Central memory CD4-positive, alpha-beta T cell (primary cell): Measurements from ENCODE around the gene ZNRF1.

Source experiments
- DNase-seq: peaks from one replicate; pipeline ENCODE4 v3.0.0; 2022

The ZNRF1 gene

DNA sequence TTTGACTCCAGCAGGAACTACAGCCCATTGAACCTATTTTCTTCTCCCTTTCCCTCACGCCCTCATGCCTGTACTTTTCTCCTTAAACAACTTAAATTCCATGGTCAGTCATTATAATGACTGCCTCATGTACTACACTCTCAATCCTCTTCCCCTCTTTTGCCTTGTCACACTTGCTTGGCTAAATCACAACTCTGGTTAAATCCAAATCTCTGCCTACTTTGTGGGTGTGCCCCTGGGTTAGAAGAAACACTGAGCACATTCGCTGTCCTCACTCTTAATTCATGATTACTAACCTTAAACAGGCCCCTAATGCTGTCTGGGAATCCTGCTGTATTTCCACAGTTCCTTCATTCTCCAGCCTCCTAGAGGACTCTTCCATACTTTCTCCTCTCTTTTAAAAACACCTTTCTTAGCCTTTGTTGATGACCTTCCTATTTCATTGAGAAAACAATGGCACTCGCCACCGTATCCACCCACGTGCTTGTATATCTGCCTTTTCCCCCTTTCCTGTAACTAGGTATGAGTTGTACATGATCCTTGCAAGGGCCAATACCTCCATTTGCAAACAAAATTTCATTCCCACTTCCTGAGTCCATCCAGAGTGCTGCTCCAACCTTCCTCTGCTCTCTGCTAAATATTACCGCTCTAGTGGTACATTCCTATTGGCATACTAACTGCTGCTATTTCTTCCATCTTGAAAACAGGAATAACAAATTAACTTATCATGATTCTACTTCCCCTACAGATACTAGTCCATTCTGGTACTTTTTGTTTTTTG, 28.9 kb downstream of the ZNRF1 start:
- DNase-seq, result no peak

DNA sequence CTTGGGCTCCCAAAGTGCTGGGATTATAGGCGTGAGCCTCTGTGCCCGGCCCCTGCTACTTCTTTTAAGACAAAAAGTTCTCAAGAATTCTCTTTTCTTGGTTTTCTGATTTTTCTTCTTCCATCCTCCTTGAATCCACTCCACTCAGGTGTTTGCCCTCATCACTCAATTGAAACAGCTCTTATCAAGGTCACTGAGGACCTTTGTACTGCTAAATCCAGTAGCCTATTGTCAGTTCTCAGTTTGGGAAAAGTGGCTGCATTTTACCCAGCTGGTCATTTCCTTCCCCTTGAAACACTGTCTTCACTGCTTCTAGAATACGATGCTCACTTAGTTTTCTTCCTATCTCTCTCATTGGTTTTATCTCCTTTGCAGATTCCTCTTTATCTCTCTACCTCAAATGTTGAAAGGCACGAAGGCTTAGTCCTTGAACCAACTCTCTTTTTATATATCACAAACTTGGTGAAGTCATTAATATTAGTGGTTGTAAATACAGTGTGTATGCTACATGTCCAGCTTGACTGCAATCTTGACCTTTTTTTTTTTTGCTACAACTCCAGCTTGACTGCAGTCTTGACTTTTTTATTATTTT, 29.8 kb downstream of the ZNRF1 start:
- DNase-seq, result no peak

DNA sequence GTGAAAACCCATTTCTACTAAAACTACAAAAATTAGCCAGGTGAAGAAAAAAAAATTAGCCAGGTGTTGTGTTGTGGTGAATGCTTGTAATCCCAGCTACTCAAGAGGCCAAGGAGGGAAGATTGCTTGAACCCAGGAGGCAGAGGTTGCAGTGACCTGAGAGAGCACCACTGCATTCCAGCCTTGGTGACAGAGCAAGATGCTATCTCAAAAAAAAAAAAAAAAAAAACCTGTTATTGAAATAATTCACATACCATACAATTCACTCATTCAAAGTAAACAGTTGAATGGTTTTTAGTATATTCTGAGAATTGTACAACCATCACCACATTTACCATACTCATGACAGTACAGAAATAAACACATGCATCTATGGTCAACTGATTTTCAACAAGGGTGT, 31.0 kb downstream of the ZNRF1 start:
- DNase-seq, result no peak

DNA sequence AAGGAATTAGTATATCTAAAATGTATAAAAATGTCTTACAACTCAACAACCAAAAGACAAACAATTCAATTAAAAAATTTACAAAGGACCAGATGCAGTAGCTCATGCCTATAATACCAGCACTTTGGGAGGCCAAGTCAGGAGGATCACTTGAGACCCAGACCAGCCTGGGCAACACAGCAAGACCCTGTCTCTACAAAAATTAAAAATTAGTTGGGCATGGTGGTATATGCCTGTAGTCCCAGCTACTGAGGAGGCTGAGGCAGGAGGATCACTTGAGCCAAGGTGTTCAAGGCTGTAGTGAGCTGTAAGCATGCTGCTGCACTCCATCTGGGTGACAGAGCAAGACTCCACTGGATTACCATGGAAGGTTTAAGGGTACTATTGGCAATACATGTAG, 33.8 kb downstream of the ZNRF1 start:
- no peak for DNase-seq

DNA sequence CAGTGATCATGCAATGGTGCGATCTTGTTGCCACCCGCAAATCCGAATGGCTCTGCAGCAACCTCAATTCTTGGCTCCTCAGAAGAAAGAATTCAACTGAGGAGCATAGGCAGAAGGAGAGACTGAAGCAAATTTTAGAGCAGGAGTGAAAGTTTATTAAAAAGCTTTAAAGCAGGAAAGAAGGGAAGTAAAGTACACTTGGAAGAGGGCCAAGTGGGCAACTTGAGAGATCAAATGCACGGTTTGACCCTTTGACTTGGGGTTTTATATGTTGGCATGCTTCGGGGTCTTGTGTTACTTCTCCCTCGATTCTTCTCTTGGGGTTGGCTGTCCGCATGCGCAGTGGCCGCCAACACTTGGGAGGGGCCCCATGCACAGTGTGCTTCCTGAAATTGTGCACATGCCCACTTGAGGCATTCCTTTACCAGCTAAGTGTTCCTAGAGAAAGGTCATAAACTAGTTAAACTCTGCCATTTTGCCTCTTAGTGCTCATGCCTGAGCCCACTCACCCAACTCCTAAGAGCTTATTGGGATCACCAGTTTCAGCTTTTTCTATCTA, 36.7 kb downstream of the ZNRF1 start:
- no peak for DNase-seq

DNA sequence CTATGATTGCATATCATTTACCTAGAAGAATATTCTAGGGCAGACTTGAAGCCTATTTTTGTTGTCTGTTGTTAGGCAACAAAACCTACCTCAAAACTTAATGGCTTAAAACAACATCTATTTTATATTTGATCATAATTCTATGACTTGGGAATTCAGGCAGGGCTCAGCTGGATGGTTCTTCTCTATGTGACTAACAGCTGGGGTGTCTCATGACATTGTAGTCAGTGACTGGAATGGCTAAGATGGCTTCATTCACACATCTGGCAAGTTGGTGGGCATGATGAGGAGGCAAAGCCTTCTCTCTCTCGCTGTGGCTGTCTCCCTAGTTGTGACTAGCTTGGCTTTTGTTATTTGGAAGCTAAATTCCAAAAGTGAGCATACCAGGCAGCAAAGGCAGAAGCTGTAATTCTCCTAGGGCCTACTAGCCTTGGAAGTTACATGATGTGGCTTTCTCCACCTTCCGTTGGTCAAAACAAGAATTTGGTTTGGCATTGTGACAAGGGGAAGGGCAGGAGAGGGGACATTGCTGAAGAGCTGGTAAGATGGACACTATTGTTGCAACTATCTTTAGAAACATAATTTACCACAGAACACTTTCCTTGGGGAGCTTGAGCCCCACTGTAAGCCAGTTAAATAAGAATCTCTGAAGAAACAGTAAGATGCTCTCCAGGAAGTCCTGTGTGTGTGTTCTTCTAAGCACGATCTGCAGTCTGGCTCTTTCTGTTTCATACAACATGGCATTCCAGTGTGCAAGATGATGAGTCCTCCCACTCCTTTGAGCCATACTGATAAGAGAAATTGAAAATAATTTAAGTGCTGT, 39.4 kb downstream of the ZNRF1 start:
- no peak for DNase-seq

DNA sequence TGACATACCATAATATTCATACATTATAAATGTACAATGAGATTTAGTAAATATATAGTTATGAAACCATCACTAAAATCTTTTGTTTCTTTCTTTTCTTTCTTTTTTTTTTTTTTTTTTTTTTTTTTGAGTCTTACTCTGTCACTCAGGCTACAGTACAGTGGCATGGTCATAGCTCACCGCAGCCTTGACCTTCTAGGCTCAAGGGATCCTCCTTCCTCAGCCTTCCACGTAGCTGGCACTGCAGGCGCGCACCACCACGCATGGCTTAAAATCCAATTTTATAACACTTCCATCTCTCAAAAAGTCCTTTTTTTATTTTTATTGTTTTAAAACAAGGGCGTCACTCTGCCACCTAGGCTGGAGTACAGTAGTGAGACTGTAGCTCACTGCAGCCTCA, 41.1 kb downstream of the ZNRF1 start:
- no peak for DNase-seq

DNA sequence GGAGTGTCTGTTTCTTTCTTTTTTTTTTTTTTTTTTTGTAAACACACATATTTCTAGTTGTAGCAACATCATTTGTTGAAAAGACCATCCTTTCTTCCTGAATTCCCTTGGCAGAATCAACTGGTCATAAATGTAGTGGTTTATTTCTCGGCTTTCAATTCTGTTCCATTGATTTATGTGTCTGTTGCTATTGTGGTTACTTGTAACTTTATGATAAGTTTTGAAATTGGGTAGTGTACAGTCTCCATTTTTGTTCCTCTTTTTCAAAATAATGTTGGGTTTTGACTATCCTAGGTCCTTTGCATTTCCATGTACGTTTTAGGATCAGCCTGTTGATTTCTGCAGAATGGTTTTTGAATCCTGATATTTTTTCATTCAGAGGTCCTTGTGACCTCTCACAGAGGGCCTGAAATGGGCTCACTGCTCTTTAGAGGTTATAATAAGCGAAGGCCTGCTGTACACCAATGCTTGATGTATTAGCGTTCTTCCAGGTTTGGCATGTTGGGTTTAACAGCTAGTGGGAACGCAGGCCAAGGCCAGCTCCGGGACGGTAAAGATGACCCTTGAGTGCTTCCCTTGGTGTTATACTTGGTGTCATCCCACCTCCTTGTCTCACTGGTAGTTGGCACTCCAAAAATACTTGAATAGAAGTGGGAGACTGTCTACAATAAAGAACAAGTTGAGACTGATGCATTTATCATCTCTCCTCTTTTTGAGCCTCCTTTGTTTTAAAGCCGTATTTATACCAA, 43.8 kb downstream of the ZNRF1 start:
- DNase-seq, result no peak

DNA sequence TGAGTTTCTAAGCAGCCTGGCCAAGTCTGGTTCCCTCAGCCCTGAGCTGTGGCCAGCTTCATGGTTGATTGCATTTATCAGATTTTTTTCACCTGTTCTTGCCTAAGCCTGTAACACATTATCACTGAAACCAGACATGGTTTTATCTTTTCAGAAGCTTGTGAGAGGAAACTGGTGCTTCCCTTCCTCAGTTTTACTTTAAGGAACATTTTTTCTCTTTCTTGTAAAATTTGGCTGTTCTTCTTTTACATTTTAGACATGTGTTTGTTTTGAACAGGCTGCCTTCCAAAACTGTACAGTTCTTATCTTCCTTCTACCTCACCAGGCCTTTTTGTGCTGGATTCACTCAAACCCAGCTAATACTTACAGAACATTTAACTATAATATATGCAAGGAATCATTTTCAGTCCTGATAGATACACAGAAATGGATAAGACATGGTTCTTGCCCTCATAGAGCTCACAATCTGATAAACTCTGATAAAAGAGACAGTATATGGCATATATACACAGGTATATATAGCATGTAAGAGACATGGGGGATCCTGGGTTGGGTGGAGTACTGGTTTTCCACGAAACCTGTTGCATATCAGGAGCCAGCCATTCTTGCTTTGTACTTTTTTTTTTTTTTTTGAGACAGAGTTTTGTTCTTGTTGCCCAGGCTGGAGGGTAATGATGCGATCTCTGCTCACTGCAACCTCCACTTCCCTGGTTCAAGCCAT, 44.5 kb downstream of the ZNRF1 start:
- DNase-seq, result no peak

DNA sequence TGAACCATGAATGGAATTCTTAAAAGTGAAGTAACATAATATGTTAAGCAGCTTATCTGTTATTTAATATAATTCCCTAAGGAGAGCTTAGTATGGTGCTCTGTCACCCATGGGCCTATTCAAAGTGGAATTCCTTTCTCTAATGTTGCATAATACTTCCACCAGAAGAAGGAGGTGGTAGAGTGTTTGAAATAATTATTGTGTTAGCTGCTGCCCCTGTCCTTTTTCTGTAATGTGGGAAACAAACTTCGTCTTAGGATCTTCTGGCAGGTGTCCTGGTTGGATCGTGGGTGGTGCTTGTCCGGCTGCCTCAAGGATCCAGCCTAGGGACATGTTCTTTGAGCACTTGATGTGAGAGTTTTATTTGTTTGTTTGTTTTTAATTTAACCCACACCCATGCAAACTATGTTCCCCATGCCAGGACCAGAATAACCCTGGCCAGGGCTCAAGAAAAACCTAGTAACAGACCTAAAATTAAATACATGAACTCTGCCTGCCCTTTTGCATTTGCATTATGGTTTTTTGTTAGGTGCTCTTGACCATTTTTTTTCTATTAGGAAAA, 46.1 kb downstream of the ZNRF1 start:
- DNase-seq, result no peak

DNA sequence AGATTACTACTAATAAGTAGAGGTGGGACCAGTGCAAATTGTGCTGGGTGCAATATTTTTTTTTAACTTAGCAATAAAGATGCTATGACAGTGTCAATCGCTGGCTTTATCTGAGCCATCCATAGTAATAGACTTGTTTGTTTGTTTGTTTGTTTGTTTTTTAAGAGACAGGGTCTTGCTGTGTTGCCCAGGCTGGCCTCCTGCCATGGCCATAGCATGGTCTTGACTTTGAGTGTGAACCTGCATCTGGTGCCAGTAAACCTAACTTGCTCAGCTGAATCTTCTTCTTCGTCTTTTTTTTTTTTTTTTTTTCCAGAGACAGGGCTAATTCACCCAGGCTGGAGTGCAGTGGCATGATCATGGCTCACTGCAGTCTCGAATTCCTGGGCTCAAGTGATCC, 46.6 kb downstream of the ZNRF1 start:
- no peak for DNase-seq

DNA sequence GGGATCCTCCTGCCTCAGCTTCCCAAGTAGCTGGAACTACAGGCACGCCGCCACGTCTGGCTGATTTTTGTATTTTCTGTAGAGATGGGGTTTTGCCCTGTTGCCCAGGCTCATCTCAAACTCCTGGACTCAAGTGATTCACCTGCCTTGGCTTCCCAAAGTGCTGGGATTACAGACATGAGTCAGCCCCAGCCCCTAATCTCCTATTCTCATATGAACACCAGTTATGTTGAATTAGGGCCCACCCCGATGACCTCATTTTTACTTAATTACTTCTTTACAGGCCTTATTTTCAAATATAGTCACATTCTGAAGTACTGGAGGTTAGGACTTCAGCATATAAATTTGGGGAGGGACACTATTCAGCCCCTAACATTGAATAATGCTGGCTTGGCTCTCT, 49.2 kb downstream of the ZNRF1 start:
- DNase-seq, result no peak

DNA sequence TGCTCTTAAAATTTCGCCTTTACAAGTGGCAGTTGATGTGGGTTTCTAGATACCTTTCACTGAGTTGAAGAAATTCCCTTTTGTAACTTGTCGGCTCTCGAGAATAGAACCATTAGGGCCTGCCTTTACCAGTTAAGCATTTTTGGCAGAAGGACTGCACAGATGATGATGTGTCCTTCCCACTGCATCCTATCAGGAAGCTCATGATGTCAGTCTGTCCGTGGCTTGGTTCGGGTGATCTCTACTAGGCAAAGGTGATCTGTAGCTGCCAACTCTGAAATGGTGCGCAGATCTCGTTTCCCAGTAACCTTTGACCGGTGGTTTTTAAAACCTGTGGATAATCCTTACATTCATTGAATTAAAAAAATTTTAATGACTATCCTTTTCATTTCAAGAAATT, 49.7 kb downstream of the ZNRF1 start:
- DNase-seq, result no peak

DNA sequence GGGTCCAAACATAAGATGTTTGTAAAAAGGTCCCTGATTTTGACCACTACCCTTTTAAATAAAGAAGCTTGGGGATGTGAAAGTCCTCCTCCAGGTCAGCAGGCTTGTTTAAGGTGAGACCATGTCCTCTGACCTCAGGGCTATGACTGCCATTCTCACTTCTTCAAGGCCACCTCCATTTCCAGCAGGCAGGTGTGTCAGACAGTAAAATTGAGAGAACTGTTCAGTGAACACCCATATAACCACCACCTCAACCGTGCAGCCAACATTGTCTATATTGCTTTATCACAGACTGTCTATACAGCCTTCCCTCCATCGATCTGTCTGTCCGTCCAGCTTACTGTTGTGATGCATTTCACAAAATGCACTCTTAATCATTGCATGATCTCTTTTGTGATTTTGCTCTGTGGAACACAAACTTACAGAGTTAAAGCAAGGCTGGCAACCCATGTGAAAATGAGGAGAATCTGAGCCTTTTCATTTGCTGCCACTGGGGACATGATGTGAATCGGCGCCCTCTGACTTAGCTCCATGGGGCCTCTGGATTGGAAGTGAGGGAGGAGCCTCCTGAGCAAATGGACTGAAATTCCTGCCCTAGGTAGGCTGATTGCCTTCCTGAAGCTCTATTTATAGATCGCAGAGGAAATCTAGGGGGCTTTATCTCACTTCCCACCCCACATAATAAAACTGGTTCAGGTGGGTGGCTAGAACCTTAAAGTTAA, 53.8 kb downstream of the ZNRF1 start:
- DNase-seq, result no peak

DNA sequence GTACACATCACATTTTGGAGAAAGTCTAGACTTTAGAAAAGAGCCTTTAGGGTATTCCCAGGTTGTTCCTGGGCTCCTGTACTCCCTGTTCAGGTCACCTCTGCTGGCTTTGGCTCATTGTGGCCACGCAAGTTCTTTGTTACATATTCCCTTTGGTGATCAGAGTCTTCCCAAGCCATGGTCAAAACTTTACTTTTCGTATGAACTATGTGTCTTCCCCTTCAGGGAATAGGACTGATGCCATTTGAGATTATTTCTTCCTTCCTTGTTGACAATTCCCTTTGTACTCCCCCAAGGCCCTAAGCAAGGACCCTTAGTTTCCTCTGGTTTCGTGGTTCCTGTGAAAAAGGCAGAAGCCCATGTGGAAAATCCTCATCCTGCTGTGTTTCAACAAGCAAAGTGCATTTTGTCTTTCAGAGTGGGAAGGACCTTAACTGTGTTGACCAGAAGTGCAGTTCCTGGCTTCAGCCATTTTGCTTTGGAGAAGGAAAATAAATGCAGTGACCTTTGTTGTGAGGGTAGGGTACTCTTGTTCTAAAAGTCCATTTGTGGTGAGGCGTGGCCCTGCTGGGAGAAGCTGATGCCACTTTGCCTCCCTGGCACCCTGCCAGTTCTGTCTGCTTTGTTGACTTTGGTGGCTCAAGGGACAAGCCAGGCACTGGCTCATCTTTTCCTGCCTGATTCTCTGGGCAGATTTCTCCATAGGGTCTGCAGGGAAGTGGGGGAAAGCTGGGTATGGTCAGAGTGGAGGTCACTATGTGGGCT, 55.1 kb downstream of the ZNRF1 start:
- no peak for DNase-seq

DNA sequence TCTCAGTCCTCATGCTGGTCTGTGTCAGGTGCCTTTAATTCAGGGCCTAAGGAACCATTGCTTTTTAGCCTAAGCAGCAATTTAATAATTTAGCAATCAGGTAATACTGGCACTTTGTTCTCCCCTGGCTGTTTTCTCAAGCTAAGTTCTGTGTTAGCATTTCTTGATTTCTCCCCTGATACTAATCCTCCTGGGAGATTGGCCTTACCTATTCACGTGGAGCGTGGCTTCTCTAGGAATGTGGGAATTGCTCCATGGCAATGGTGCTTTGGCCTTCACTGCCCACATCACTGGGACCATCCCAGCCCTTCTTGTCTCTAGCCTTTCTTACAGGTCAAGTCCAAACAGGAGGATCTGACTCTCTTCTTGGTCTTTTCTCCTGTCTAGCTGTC, 55.7 kb downstream of the ZNRF1 start:
- no peak for DNase-seq

DNA sequence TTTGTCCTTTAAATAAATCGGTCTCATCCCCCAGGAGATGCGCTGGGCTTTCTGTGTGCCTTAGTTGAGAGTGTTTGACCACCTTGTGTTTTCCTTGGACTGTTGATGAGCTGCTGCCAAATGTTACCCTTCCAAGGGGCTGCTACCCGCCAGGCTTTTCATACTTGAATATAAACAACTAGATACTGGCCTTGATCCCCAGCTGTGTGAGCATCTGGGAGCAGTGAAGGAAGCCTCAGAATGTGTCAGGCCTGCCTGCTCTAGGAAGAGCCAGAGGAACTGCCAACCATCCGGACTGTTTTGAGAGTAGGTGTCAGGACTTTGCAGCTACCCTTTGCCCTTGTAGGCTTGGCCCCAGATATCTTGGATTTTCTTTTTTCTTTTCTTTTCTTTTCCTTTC, 60.0 kb downstream of the ZNRF1 start:
- no peak for DNase-seq

DNA sequence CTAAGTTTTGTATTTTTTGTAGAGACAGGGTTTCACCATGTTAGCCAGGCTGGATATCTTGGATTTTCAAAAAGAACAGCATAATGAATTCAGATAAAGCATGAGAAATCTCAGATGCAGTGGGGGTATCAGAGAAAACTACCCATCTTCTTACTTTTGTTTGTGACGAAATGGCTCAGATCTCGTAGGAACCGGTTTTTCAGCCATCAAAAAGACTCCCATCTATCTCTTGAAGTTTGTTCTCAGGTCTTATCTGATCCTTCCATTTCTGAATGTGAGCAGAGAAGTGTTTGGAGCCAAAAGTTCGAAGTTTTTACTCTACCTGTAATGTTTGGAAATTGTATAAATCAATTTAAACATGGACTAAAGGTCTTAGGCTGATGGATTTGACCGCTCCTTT, 60.6 kb downstream of the ZNRF1 start:
- DNase-seq, result no peak

DNA sequence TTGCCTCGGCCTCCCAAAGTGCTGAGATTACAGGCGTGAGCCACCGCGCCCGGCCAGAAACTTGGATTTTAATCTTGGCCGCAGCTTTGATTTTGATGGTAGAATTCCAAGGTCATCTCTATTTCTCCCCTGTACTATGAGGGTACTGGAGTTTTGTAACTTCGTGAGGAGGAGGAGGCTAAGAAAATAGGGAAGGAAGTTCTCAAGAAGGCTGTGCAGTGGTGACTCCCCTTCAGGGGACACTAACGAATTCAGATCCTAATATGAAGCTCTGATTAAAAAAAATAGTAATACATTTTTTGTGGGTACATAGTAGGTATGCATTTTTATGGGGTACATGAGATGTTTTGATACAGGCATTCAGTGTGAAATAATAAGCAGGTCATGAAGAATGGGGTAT, 61.9 kb downstream of the ZNRF1 start:
- DNase-seq, result no peak

DNA sequence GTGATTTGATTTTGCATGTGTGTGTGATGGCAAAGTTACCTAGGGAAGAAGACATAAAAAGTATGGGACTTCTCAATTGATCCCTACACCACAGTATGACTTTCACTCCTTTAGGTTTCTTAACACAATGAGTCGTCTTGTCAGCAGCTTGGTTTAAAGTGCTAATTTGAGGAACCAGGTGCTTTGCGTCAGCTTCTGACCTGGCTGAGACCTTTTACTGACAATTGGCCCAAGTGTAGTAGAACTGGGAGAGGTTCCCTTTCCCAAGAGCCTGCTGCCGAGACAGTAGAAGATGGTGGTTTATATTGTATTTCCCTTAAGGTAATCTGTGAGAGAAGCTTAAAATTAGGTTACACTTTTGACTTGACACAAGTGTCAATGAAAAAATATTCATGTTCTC, 62.8 kb downstream of the ZNRF1 start:
- DNase-seq, result no peak
